Progenitor cell of endocrine pancreas (in vitro differentiated cells): Measurements from ENCODE around the gene BRPF1. TPM values are rescaled to one million over a fixed set of nuclear protein-coding genes. Genes with fewer than 3 reads are reported as not detected.

Source experiments
- DNase-seq: peaks from one replicate; pipeline ENCODE4 v3.0.0; 2021; ENCODE audit warnings: low spot score; ENCODE audit not compliant: unreplicated experiment
- H3K27ac Mint-ChIP-seq: 2 replicates; pipeline ENCODE4 v1.8.0; 2021; ENCODE audit warnings: mild to moderate bottlenecking, moderate library complexity, mixed read lengths
- H3K27me3 Mint-ChIP-seq: 2 replicates; pipeline ENCODE4 v1.8.0; 2021; ENCODE audit warnings: mixed read lengths
- H3K36me3 Mint-ChIP-seq: 2 replicates; pipeline ENCODE4 v1.8.0; 2022; ENCODE audit warnings: mixed read lengths; ENCODE audit not compliant: insufficient read depth
- H3K4me1 Mint-ChIP-seq: 2 replicates; pipeline ENCODE4 v1.8.0; 2021; ENCODE audit warnings: low read depth, mixed read lengths
- H3K4me3 Mint-ChIP-seq: 2 replicates; pipeline ENCODE4 v1.8.0; 2021; ENCODE audit warnings: low read depth, mild to moderate bottlenecking, moderate library complexity, mixed read lengths
- H3K9me3 Mint-ChIP-seq: 2 replicates; pipeline ENCODE4 v1.8.0; 2021; ENCODE audit warnings: low read depth, mixed read lengths
- CTCF ChIP-seq: fragments of 200-600 bp; sonication (generic); IDR thresholded peaks from one replicate; pipeline ENCODE4 v1.5.0; 2021; ENCODE audit warnings: antibody characterized with exemption, mild to moderate bottlenecking; ENCODE audit not compliant: unreplicated experiment
- total RNA-seq: library from RNA; stranded (reverse); gene quantifications from 2 replicates; pipeline ENCODE4 v1.2.1, GENCODE V29; 2021

BRPF1 gene
- total RNA-seq, 1 donor from 2014 or later: 25.6 TPM

DNA sequence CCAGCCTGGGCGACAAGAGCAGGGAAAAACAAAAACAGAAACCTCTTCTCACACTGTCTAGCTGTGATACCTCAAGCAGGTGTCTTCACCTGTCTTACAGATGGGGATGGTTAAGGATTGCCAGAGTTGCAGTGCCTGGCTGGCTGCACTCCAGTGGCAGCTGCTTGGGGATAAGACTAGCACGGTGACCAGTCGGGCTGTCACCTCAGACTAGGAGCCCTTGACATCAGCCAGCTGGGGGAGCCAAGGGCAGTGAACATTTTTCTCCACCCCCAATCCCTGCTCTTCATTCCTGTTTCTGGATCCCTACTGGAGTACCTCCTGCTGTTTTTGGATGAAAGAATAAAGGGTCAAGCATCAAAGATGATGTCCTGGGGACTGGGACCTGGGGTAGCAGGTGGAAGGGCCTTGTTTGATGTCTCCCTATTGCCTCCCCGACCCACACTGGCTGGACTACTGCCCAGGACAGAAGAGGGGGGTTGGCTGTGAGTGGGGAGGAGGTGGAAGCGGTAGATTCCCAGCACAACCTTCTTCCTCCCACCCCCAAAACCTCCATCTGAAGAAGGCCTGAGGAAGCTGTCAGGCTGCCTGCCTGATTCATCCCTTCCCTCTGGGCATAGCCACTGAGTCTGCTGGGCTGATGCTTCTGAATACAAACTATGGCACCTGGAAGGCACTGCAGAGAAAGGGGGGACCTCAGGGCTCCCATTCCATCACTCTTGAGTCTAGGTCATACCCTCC lies 34.9 kb upstream of the BRPF1 start:
- no peak for DNase-seq
- no peak for TF ChIP-seq CTCF
- no peak overlapping the region for H3K27ac Mint-ChIP-seq
- peaks cover 6% of the 10 kb centered on the region for H3K36me3 Mint-ChIP-seq
- no peaks in the 10 kb centered on the region for H3K4me1 Mint-ChIP-seq
- H3K9me3 Mint-ChIP-seq: no peaks in the 10 kb centered on the region
- no peak overlapping the region for H3K4me3 Mint-ChIP-seq
- no peaks in the 10 kb centered on the region for H3K27me3 Mint-ChIP-seq

DNA sequence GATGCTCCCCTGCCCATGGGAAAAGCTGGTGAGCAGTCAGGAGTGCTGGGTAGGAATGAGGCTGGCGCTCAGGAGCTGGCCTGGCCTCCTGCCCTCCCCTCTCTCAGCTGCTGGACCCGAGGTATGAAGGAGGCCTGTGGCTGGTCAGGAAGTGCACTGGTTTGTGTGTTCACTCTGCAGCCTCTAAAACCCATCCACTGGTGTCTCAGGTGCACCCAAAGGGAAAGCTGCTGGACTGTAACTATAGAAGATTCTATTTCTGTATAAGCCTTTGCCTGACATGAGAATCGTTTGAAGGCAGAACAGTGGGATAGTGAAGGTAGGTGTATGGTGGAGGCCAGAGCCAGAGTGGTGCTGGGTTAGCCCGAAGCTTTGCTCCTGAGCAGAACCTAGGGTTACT lies 33.6 kb upstream of the BRPF1 start:
- DNase-seq: no peak
- Mint-ChIP-seq H3K27ac (no peak overlapping the region), H3K9me3 (no peaks in the 10 kb centered on the region), H3K36me3 (peaks cover 8% of the 10 kb centered on the region), H3K27me3 (peaks cover 6% of the 10 kb centered on the region), H3K4me1 (no peaks in the 10 kb centered on the region), H3K4me3 (no peak overlapping the region)
- TF ChIP-seq CTCF: no peak

GRCh38 chr3:9698293-9698692 lies 33.2 kb upstream of the BRPF1 start:
- Mint-ChIP-seq H3K36me3 (peaks cover 6% of the 10 kb centered on the region), H3K27me3 (peaks cover 10% of the 10 kb centered on the region), H3K4me3 (no peak overlapping the region), H3K9me3 (no peaks in the 10 kb centered on the region), H3K27ac (no peak overlapping the region), H3K4me1 (no peaks in the 10 kb centered on the region)
- no peak for DNase-seq
- no peak for TF ChIP-seq CTCF

DNA sequence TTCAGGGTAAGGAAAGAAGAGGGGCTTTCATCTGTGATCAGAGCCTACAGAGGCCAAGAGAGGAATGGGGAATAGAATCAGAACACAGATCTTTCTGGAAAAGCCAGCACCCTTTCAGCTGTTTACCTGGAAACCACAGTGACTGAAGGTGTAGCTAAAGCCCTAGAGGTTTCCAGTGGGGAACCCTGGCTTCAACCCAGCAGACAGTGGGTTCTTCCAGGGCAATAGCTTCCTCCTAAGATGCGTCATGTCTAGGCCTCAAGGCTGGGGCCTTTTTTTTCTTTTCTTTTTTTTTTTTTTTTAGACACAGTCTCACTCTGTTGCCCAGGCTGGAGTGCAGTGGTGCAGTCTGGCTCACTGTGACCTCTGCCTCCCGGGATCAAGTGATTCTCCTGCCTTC lies 31.0 kb upstream of the BRPF1 start:
- H3K9me3 Mint-ChIP-seq: no peaks in the 10 kb centered on the region
- no peaks in the 10 kb centered on the region for H3K4me1 Mint-ChIP-seq
- H3K4me3 Mint-ChIP-seq: no peak overlapping the region
- no peak for DNase-seq
- H3K27ac Mint-ChIP-seq: no peak overlapping the region
- TF ChIP-seq CTCF: no peak
- peaks cover 6% of the 10 kb centered on the region for H3K36me3 Mint-ChIP-seq
- H3K27me3 Mint-ChIP-seq: peaks cover 27% of the 10 kb centered on the region

GRCh38 chr3:9701006-9701405 lies 30.5 kb upstream of the BRPF1 start:
- no peak overlapping the region for H3K4me3 Mint-ChIP-seq

More at GRCh38 chr3:9701006-9701405, 30.5 kb upstream of the BRPF1 start:
- DNase-seq: no peak
- Mint-ChIP-seq H3K27ac (no peak overlapping the region), H3K4me1 (no peaks in the 10 kb centered on the region), H3K9me3 (no peaks in the 10 kb centered on the region), H3K27me3 (peaks cover 31% of the 10 kb centered on the region), H3K36me3 (peaks cover 6% of the 10 kb centered on the region)
- no peak for TF ChIP-seq CTCF
